ENCODE data around the gene GRB14.

GRB14 gene

DNA sequence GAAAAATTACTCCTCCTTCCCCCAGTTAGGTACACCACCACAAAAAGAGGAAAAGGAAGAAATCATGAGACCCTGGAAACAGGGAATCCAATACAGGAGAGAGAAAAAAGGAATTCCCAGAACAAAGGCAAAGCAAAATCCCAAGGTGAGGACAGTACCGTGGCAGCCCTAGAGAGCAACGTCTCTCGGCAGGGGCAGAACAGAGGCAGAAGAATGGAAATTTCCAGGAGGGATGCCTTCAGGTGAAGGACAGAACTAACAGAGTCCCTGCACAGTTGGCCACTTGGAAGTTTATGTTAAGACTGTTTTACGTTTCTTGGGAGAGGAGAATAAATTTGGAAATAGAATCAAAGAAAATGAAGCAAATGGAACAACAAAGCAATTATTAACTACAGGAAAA lies 27.7 kb downstream of the GRB14 start:
- H3K4me3 ChIP-seq = no peak overlapping the region
- H3K4me1 ChIP-seq = no peaks in the 10 kb centered on the region
- H3K27me3 ChIP-seq = no peaks in the 10 kb centered on the region
- no peak overlapping the region for H3K9ac ChIP-seq
- no peak overlapping the region for H3K27ac ChIP-seq
- H3K36me3 ChIP-seq = no peaks in the 10 kb centered on the region
- H3K9me3 ChIP-seq = peaks cover 13% of the 10 kb centered on the region
- no peak for TF ChIP-seq Cebpa-rat (IDR thresholded peaks at IDR 0.05)
- no peaks in the 10 kb centered on the region for H4K20me1 ChIP-seq
- H3K4me2 ChIP-seq = no peak overlapping the region

DNA sequence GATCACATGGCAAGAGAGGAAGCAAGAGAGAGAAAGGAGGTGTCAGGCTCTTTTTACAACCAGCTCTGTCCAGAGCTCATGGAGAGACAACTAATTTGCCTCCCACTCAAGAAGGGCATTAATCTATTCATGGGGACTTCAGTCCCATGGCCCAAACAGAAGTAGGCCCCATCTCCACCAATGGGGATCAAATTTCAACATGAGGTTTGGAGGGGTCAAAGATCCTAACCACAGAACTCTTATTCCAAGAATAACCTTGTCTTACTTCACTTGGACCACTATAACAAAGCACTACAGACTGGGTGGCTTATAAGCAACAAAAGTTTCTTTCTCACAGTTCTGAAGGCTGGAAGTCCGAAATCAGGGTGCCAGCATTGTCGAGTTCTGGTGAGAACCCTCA lies 31.8 kb downstream of the GRB14 start:
- Histone ChIP-seq H3K4me2 (no peak overlapping the region), H3K36me3 (no peaks in the 10 kb centered on the region), H3K4me3 (no peak overlapping the region), H3K9ac (no peak overlapping the region), H3K9me3 (peaks cover 13% of the 10 kb centered on the region), H3K4me1 (peaks cover 21% of the 10 kb centered on the region), H4K20me1 (no peaks in the 10 kb centered on the region), H3K27ac (no peak overlapping the region), H3K27me3 (no peaks in the 10 kb centered on the region)
- no peak for TF ChIP-seq Cebpa-rat (IDR thresholded peaks at IDR 0.05)

DNA sequence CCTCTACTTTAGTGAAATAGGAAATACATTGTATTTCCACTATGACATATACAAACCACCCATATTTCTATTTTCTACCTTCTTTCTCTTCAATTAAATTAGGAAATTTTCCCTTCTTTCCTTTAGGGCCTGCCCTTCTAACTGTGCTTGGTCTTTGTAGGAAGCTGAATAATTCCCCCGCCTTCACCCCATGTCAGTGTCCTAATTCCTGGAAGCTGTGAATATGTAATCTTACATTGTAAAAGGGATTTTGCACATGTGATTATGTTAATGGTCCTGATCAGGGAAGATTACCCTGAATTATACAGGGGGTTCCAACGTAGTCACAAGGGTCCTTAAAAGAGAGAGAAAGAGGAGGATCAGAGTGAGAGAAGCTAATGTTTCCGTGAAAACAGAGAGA lies 40.2 kb downstream of the GRB14 start:
- Histone ChIP-seq H4K20me1 (no peaks in the 10 kb centered on the region), H3K4me2 (no peak overlapping the region), H3K27me3 (no peaks in the 10 kb centered on the region), H3K4me1 (peaks cover 12% of the 10 kb centered on the region), H3K36me3 (no peaks in the 10 kb centered on the region), H3K27ac (no peak overlapping the region), H3K9ac (no peak overlapping the region), H3K9me3 (no peaks in the 10 kb centered on the region), H3K4me3 (no peak overlapping the region)
- TF ChIP-seq Cebpa-rat (IDR thresholded peaks at IDR 0.05) = no peak

DNA sequence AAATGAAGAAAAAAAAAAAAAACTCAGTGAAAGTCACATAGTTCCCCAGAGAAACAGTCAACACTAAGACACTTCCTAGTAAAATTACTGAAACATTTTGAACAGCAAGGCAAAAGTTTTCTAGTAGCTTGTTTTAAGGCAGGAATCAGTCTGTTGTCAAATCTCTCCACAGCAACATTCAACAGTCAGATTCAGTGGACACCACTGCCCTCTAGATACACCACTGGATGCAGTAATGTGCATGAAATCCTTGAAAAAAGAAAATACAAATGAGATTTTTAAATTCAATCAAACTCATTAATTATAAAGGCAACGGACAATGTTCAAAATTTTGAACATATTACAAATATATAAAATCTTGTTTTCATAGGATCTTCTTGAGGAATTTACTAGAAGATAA lies 46.4 kb downstream of the GRB14 start:
- no peak for TF ChIP-seq Cebpa-rat (IDR thresholded peaks at IDR 0.05)
- Histone ChIP-seq H3K9me3 (no peaks in the 10 kb centered on the region), H3K27ac (no peak overlapping the region), H3K4me1 (no peaks in the 10 kb centered on the region), H3K9ac (no peak overlapping the region), H3K27me3 (no peaks in the 10 kb centered on the region), H3K4me3 (no peak overlapping the region), H4K20me1 (no peaks in the 10 kb centered on the region), H3K4me2 (no peak overlapping the region), H3K36me3 (no peaks in the 10 kb centered on the region)

DNA sequence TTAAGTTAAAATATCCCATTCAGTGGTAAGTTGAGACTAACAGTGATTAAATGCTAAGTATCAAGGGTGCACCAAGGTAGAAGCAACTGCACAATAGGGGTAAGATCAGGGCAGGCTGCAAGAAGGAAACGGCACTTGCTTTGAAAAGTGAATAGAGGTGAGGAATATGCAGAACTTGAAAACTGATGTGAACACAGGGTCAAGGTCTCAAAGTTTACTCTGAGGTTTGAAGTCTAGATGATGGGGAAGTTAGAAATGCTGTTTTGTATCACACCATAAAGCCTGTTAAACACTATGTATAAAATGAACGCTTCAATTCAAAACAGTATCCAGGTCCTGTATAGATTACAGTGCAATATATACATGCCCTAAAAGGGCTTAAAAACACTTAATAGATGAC lies 50.8 kb downstream of the GRB14 start:
- no peak for TF ChIP-seq Cebpa-rat (IDR thresholded peaks at IDR 0.05)
- Histone ChIP-seq H3K36me3 (no peaks in the 10 kb centered on the region), H3K4me1 (no peaks in the 10 kb centered on the region), H3K4me2 (no peak overlapping the region), H4K20me1 (no peaks in the 10 kb centered on the region), H3K4me3 (no peak overlapping the region), H3K9ac (no peak overlapping the region), H3K27me3 (no peaks in the 10 kb centered on the region), H3K9me3 (no peaks in the 10 kb centered on the region), H3K27ac (no peak overlapping the region)

DNA sequence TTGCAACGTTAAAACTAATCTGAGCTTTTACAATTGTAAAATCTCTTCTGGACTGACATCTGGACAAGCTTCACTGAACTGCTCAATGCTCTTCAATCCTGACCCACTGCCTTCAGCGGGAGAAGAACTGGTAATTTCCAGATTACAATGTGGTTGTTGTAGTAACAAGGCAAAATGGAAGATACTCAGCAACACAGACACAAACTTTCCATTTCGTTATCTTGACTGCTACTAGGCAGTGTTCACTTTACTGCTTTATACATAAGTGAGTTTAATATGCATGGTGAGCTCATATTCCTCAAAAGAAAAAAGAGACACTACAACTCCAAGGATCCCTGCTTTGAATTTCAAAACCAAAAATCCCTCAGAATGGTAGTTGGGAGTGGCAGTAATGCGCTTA lies 51.9 kb downstream of the GRB14 start:
- Histone ChIP-seq H3K4me1 (no peaks in the 10 kb centered on the region), H3K4me3 (no peak overlapping the region), H3K4me2 (no peak overlapping the region), H3K36me3 (no peaks in the 10 kb centered on the region), H3K27ac (no peak overlapping the region), H3K27me3 (no peaks in the 10 kb centered on the region), H3K9me3 (no peaks in the 10 kb centered on the region), H4K20me1 (no peaks in the 10 kb centered on the region), H3K9ac (no peak overlapping the region)
- no peak for TF ChIP-seq Cebpa-rat (IDR thresholded peaks at IDR 0.05)

DNA sequence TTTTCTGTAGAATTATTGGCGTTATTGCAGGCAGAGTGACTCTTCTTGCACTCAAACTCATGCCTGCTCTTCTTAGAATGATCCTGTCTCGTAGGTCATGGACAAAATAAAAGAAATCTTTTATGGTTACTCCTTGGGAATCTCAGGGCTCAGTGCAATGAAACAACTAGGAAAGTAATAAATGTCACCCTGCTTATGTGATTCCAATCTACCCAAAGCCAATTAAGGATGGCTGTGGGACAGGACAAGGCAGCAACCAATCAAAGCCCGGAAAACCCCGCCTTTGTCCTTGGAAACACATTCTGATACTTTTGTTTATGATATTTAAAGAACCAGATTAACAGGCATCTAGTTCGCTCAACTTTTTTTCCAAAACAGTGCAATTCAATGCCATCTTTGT lies 53.0 kb downstream of the GRB14 start:
- H4K20me1 ChIP-seq = no peaks in the 10 kb centered on the region
- no peak overlapping the region for H3K27ac ChIP-seq
- H3K27me3 ChIP-seq = no peaks in the 10 kb centered on the region
- no peaks in the 10 kb centered on the region for H3K36me3 ChIP-seq
- no peaks in the 10 kb centered on the region for H3K9me3 ChIP-seq
- no peak for TF ChIP-seq Cebpa-rat (IDR thresholded peaks at IDR 0.05)
- H3K9ac ChIP-seq = no peak overlapping the region
- H3K4me3 ChIP-seq = no peak overlapping the region
- no peak overlapping the region for H3K4me2 ChIP-seq
- H3K4me1 ChIP-seq = no peaks in the 10 kb centered on the region

DNA sequence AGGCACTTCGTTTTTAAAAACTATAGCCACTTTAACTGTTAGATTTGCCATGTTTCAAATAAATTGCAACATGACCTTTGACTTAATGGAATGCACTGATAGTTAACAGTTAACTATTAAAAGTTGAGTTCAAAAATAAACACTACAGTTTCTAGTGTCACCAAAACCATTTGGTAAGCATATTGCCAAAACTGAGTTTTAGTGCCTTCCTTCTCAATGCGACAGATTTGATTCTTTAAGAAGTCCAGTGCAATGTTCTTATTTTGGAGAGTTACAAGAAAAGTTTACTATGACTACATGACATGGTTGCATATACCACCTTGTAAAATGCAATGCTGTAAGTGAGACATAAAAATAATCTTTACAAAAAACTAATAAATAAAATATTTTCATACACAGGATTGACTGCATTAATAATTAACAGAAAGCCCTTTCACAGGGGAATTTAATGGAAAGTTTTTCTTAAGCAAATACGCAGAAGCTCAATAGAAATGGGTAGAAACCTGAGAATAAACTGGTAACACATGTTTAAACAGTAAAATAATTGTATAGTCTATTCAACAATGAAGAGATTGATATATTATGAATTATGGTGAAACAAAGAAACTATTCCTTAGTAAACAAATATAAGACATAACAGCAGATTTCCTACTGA lies 53.8 kb downstream of the GRB14 start:
- TF ChIP-seq Cebpa-rat (IDR thresholded peaks at IDR 0.05) = no peak
- no peaks in the 10 kb centered on the region for H3K4me1 ChIP-seq
- no peaks in the 10 kb centered on the region for H3K27me3 ChIP-seq
- no peak overlapping the region for H3K4me2 ChIP-seq
- H3K9me3 ChIP-seq = no peaks in the 10 kb centered on the region
- H4K20me1 ChIP-seq = no peaks in the 10 kb centered on the region
- H3K9ac ChIP-seq = no peak overlapping the region
- no peaks in the 10 kb centered on the region for H3K36me3 ChIP-seq
- H3K27ac ChIP-seq = no peak overlapping the region
- H3K4me3 ChIP-seq = no peak overlapping the region

DNA sequence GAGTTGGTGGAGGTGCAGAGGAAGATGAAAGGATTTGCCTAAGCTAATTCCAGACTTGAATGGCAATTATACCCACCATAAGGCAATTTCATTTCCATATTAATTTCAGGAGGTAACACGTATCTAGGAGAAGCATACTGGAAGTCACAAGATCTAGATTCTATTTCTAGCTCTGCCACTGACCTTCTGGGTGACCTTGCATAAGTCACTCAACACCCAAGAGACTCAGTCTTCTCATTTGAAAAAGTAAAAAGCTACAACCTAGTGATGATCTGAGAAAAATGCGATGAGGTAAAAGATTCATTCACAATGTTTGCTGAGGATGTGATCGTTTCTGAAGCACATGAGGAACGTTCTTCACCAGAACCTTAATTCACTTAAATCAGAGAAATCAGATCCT lies 55.9 kb downstream of the GRB14 start:
- Histone ChIP-seq H3K4me3 (no peak overlapping the region), H3K36me3 (no peaks in the 10 kb centered on the region), H3K4me2 (no peak overlapping the region), H3K27ac (no peak overlapping the region), H3K9ac (no peak overlapping the region), H4K20me1 (no peaks in the 10 kb centered on the region), H3K27me3 (no peaks in the 10 kb centered on the region), H3K9me3 (no peaks in the 10 kb centered on the region), H3K4me1 (no peaks in the 10 kb centered on the region)
- TF ChIP-seq Cebpa-rat (IDR thresholded peaks at IDR 0.05) = no peak

DNA sequence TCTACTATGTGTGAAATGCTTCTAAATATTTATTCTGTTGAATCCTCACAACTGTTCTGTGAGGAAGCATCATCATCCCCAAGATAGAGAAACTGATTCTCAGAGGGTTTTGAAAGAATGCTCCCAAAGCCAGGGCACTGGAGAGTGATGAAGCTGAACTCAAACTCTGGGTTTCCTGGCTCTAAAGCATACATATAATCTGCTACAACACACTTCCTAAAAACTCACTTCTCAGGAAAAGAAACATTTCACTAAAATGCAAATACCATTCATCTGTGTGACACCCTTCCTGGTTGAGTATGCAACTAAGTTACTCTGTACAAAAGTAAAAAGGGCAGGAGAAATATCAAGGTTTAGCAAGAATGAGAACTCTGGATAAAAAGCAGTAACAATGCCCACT lies 58.6 kb downstream of the GRB14 start:
- Histone ChIP-seq H3K4me2 (no peak overlapping the region), H3K4me3 (no peak overlapping the region)
- TF ChIP-seq Cebpa-rat (IDR thresholded peaks at IDR 0.05) = no peak

DNA sequence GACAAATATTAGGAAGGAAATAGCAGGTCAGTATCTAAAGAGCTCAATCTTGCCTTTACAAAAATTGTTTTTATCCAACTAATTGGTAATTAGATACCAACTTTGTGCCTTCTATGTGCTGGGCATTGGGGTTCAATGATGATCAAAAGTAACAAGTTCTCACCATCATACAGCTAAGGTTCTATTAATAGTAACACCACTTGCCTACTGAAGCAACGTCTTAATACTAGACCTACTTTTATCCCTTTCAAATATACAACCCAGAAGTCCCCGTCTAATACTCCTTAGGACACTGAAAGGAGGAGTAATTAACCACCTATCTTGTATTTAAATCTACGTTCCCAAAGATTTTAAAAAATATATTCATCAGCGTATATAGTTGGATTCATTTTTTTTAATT lies 59.3 kb downstream of the GRB14 start:
- no peak for TF ChIP-seq Cebpa-rat (IDR thresholded peaks at IDR 0.05)
- Histone ChIP-seq H3K9me3 (no peaks in the 10 kb centered on the region), H3K27me3 (no peaks in the 10 kb centered on the region), H4K20me1 (no peaks in the 10 kb centered on the region), H3K4me1 (no peaks in the 10 kb centered on the region), H3K36me3 (no peaks in the 10 kb centered on the region), H3K4me3 (no peak overlapping the region), H3K27ac (no peak overlapping the region), H3K9ac (no peak overlapping the region), H3K4me2 (no peak overlapping the region)

More for the DNA sequence above, 58.6 kb downstream of the GRB14 start:
- H4K20me1 ChIP-seq = no peaks in the 10 kb centered on the region
- no peaks in the 10 kb centered on the region for H3K36me3 ChIP-seq
- no peaks in the 10 kb centered on the region for H3K4me1 ChIP-seq
- no peak overlapping the region for H3K9ac ChIP-seq
- no peaks in the 10 kb centered on the region for H3K9me3 ChIP-seq
- H3K27ac ChIP-seq = no peak overlapping the region
- no peaks in the 10 kb centered on the region for H3K27me3 ChIP-seq
